Motor neuron (in vitro differentiated cells): Measurements from ENCODE around the gene ZMYND11. TPM values are rescaled to one million over a fixed set of nuclear protein-coding genes. Genes with fewer than 3 reads are reported as not detected.
"Not testable (repeated sequence)": the region's sequence is repeated elsewhere in the genome, so short reads cannot be mapped to it uniquely, and the experiment has no call there.

Experiments
- ATAC-seq, 8 experiments: fragments of 200-7000 bp; cut with Tn5 transposase; replicated peaks in 6 of 8; 2 replicates each; pipeline ENCODE4 v1.8.0; 2021; ENCODE audit warnings: mild to moderate bottlenecking in 8 of 8, moderate library complexity in 8 of 8
- H3K27ac ChIP-seq, 2 donors: fragments of 250-450 bp; sonication (Bioruptor Pico); 2 replicates each; pipeline ENCODE4 v1.9.0; 2021; ENCODE audit warnings: antibody characterized with exemption in 2 of 2, mild to moderate bottlenecking in 2 of 2, moderate library complexity in 1 of 2
- H3K4me1 ChIP-seq, 2 donors: fragments of 250-450 bp; sonication (Bioruptor Pico); replicated peaks in 1 of 2; 2 replicates each; pipeline ENCODE4 v1.6.1; 2021; ENCODE audit warnings: antibody characterized with exemption in 2 of 2, mild to moderate bottlenecking in 2 of 2, moderate library complexity in 1 of 2
- H3K4me3 ChIP-seq, 5 donors: fragments of 250-450 bp; sonication (Bioruptor Pico); 2 replicates each; pipeline ENCODE4 v1.9.0; 2021; ENCODE audit warnings: antibody characterized with exemption in 5 of 5, mild to moderate bottlenecking in 5 of 5, moderate library complexity in 4 of 5
- WGBS, 10 experiments: fragments of 450-650 bp; shearing (Covaris generic); methylation state at CpG; one replicate each; pipeline ENCODE4 v1.0.0; 2022; 5-methylcytosine and 5-hydroxymethylcytosine counted together
- in situ Hi-C, 9 experiments: fragments of 400-800 bp; cut with MboI; loops; one replicate each; pipeline ENCODE4 v1.15.0; 2021; ENCODE audit warnings: low sequenced_read_pairs in 9 of 9, low pct_unique_long_range_greater_than_20kb in 2 of 9; ENCODE audit not compliant: unreplicated experiment in 9 of 9
- total RNA-seq, 8 experiments: library from RNA; unstranded; fragments of 300-600 nt; gene quantifications; 2 replicates each; pipeline versions ENCODE4 v1.2.3 to v1.2.4, GENCODE V29; 2022

Gene ZMYND11
- total RNA-seq, 8 experiments from 2014 or later, result 24.2 to 83.8 (median 36.8) TPM

DNA sequence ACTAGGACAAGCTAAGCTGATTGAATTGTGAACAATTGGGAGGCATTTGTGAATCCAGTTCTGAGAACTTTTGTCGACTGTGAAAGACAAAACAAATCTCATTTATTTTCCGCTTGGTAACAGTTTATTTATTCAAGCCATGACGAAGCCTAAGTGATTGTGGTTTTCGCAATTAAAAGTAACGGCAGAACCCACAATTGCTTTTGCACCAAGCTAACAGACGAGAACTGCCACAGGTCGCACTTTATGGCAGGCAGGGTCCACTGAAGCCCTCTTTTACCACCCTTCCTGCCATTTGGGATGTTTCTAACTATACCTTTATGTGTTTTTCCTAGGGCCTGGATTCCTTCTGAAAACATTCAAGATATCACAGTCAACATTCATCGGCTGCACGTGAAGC lies 111.2 kb downstream of the ZMYND11 start:
- WGBS, 10 experiments, result 66 to 100% (median 94%) methylated on average over 2 to 9 of the region's 9 CpGs
- H3K4me3 ChIP-seq, result no peak overlapping the region
- in situ Hi-C loops, result no loop called here
- H3K27ac ChIP-seq, result no peak overlapping the region
- no peaks in the 10 kb centered on the region for H3K4me1 ChIP-seq
- ATAC-seq, result no peak

DNA sequence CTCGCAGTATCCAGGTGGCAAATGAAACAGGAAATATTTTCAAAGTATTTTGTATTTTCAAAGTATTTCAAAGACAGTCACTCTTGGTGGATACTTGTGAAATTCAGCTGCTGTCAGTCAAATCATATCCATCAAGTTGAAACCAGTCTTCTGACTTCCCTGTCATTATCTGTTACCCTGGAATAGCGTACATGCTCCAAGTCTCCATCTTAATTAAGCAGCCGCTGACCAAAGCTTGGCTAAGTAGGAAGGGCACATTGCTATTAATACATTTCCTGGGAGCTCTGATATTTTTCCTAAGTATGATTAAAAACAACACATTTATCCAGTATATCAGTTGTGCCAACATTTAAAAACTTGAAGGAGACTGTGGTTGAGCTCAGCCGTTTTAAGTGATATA lies 112.2 kb downstream of the ZMYND11 start:
- no peak overlapping the region for H3K27ac ChIP-seq
- in situ Hi-C loops, result no loop called here
- 60 to 100% (median 95%) methylated on average over 1 to 4 of the region's 4 CpGs; no CpG with 5 or more reads in 1 of the 10 experiments for WGBS, 10 experiments
- no peak for ATAC-seq
- H3K4me3 ChIP-seq, result no peak overlapping the region
- no peaks in the 10 kb centered on the region for H3K4me1 ChIP-seq

DNA sequence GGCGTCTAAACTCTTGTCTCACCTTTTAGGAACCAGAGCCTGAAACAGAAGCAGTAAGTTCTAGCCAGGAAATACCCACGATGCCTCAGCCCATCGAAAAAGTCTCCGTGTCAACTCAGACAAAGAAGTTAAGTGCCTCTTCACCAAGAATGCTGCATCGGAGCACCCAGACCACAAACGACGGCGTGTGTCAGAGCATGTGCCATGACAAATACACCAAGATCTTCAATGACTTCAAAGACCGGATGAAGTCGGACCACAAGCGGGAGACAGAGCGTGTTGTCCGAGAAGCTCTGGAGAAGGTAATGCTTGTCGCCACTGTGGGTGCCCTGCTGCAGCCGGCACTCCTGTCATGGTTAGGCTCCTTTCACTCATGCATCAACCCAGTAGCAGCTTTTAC lies 113.1 kb downstream of the ZMYND11 start:
- Histone ChIP-seq H3K4me1 (no peaks in the 10 kb centered on the region), H3K27ac (no peak overlapping the region), H3K4me3 (no peak overlapping the region)
- WGBS, 10 experiments, result 75 to 100% (median 94%) methylated on average over 1 to 13 of the region's 15 CpGs; no CpG with 5 or more reads in 2 of the 10 experiments
- ATAC-seq, result no peak
- in situ Hi-C loops, result no loop called here

DNA sequence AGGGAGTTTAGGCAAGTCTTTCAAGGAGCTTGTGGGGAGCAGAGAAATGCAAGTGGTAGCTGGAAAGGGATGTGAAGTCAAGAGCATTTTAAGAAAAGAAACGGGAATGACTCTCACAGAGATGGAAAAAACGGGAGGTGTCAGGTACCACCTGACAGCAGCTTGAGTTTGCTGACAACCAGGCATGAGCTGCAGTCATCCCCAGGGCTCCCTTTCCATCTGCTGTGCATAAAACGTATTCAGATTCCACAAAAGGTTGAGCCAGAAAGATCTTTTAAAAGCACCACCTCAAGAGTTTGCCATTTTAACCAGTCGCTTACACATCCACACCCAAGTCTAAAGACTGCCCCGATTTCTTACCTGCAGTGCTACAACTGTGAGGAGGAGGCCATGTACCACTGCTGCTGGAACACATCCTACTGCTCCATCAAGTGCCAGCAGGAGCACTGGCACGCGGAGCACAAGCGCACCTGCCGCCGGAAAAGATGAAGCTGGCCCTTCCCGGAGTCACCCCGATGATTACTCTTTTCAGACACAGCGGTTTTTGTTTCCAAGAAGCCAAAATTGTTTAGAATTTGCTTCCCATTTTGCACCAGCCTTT lies 116.8 kb downstream of the ZMYND11 start:
- no peak for ATAC-seq
- no peak overlapping the region for H3K27ac ChIP-seq
- H3K4me1 ChIP-seq, result no peaks in the 10 kb centered on the region
- 20 to 100% (median 93%) methylated on average over 1 to 11 of the region's 13 CpGs; no CpG with 5 or more reads in 1 of the 10 experiments for WGBS, 10 experiments
- H3K4me3 ChIP-seq, result no peak overlapping the region
- in situ Hi-C loops, result no loop called here

DNA sequence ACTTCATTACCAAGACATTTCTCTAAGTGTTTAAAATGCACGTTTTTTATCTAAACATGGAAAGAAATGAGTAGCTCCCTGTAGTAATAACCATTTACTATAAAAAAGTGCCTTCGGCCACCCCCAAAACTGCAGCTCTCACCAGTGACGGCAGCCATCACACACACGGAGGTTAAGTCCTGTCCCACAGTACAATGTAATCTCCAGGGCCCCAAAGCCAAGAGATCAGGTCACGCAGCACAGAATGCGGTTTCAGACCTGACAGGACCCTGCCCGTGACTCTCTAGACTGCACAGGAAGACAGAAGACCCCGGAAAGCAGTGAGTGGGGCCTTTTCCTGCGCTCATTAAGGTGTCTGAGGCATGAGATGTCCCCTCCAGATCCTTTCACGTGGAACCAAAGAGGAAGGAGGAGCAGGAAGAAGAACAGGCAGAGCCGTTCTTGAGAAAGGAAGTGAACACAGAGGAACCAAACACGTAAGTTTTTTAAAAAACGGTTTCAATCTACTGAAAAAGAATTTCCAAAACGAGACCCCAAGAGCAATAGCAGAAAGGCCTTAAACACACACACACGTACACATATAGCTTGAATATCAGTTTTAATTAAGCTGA lies 125.7 kb downstream of the ZMYND11 start:
- WGBS, 10 experiments, result 72 to 100% (median 85%) methylated on average over 1 to 12 of the region's 15 CpGs
- Histone ChIP-seq H3K4me1 (no peaks in the 10 kb centered on the region), H3K27ac (no peak overlapping the region), H3K4me3 (no peak overlapping the region)
- in situ Hi-C loops, result no loop called here
- ATAC-seq, result no peak

DNA sequence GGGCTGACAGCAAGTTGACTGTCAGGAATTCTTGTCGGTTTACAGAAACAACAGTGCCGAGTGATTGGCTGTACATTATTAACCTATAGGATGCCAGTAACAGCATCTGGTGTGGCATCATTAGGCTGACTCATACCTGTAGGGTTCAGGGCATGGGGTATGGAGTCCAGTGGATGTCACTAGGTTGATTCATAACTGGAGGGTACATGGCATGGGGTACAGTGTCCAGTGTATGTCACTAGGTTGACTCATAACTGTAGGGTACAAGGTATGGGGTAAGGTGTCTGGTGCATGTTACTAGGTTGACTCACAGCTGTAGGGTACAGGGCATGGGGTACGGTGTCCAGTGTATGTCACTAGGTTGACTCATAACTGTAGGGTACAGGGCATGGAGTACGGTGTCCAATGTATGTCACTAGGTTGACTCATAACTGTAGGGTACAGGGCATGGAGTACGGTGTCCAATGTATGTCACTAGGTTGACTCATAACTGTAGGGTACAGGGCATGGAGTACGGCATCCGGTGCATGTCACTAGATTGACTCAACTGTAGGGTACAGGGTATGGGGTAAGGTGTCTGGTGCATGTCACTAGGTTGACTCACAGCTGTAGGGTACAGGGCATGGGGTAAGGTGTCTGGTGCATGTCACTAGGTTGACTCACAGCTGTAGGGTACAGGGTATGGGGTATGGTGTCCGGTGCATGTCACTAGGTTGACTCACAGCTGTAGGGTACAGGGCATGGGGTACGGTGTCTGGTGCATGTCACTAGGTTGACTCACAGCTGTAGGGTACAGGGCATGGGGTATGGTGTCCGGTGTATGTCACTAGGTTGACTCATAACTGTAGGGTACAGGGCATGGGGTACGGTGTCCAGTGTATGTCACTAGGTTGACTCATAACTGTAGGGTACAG lies 129.2 kb downstream of the ZMYND11 start:
- H3K27ac ChIP-seq, H3K4me1 ChIP-seq, H3K4me3 ChIP-seq, ATAC-seq, in situ Hi-C loops: not testable (repeated sequence)
- 80 to 100% (median 100%) methylated on average over 2 of the region's 11 CpGs; no CpG with 5 or more reads in 5 of the 10 experiments for WGBS, 10 experiments

DNA sequence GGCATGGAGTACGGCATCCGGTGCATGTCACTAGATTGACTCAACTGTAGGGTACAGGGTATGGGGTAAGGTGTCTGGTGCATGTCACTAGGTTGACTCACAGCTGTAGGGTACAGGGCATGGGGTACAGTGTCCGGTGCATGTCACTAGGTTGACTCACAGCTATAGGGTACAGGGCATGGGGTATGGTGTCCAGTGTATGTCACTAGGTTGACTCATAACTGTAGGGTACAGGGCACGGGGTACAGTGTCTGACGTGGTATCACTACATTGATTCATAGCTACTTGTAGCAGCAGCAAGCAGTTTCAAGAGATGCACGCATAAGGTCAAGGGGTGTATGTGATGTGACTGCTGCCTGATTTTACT lies 129.8 kb downstream of the ZMYND11 start:
- H3K4me1 ChIP-seq, H3K27ac ChIP-seq, in situ Hi-C loops, ATAC-seq, H3K4me3 ChIP-seq: not testable (repeated sequence)
- WGBS, 10 experiments, result 80 to 100% (median 97%) methylated on average over 1 to 3 of the region's 6 CpGs; no CpG with 5 or more reads in 4 of the 10 experiments

DNA sequence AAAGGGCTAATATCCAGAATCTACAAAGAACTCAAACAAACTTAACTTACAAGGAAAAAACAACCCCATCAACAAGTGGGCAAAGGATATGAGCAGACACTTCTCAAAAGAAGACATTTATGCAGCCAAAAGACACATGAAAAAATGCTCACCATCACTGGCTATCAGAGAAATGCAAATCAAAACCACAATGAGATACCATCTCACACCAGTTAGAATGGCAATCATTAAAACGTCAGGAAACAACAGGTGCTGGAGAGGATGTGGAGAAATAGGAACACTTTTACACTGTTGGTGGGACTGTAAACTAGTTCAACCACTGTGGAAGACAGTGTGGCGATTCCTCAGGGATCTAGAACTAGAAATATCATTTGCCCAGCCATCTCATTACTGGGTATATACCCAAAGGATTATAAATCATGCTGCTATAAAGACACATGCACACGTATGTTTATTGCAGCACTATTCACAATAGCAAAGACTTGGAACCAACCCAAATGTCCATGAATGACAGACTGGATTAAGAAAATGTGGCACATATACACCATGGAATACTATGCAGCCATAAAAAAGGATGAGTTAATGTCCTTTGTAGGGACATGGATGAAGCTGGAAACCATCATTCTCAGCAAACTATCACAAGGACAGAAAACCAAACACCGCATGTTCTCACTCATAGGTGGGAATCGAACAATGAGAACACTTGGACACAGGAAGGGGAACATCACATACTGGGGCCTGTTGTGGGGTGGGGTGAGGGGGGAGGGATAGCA lies 130.7 kb downstream of the ZMYND11 start:
- H3K27ac ChIP-seq, H3K4me1 ChIP-seq, in situ Hi-C loops, H3K4me3 ChIP-seq, ATAC-seq: not testable (repeated sequence)
- WGBS, 10 experiments, result no CpG with 5 or more reads among the region's 5 CpGs

DNA sequence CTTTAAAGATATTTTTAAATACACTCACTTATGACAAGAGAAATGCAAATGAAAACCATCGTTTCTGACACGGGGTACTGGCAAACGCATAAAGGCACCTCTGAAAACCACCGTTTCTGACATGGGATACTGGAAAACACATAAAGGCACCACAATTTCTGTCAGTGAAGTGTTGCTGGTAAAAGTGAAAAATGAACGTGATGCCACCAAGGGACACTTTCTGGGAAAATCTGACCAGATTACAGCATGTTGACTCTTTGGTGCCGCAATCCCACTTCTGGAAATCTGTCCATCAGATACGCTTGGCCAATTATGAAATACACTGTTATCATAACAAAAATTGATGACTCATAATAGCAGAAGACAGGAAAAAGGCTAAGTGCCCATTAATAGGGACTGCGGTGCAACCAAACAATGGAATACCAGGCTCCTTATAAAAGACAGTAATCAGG lies 131.7 kb downstream of the ZMYND11 start:
- no peak for ATAC-seq
- no peaks in the 10 kb centered on the region for H3K4me1 ChIP-seq
- no peak overlapping the region for H3K27ac ChIP-seq
- H3K4me3 ChIP-seq, result no peak overlapping the region
- in situ Hi-C loops, result no loop called here
- 70 to 91% (median 84%) methylated on average over 2 to 8 of the region's 8 CpGs; no CpG with 5 or more reads in 2 of the 10 experiments for WGBS, 10 experiments

DNA sequence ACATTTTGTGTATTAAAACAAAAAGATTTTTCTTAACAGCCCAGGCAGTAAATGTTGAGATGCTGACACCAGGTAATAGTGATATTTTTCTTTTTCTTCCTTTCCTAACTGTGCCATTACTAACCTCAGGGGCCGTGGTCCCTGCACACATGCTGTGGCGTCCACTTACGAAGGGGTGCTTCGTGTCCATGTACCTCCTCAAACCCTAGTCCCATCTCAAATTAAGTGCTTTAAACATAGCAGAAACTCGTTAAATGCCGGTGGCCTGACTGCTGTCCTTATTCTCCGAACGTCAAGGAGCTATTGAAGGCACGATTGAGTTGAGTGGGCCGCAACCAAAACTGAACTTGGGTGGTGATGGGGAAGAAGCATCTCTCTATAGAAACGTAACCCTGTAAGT lies 132.4 kb downstream of the ZMYND11 start:
- Histone ChIP-seq H3K4me3 (no peak overlapping the region), H3K4me1 (no peaks in the 10 kb centered on the region), H3K27ac (no peak overlapping the region)
- WGBS, 10 experiments, result 67 to 100% (median 89%) methylated on average over 1 to 9 of the region's 11 CpGs
- ATAC-seq, result no peak
- in situ Hi-C loops, result no loop called here

DNA sequence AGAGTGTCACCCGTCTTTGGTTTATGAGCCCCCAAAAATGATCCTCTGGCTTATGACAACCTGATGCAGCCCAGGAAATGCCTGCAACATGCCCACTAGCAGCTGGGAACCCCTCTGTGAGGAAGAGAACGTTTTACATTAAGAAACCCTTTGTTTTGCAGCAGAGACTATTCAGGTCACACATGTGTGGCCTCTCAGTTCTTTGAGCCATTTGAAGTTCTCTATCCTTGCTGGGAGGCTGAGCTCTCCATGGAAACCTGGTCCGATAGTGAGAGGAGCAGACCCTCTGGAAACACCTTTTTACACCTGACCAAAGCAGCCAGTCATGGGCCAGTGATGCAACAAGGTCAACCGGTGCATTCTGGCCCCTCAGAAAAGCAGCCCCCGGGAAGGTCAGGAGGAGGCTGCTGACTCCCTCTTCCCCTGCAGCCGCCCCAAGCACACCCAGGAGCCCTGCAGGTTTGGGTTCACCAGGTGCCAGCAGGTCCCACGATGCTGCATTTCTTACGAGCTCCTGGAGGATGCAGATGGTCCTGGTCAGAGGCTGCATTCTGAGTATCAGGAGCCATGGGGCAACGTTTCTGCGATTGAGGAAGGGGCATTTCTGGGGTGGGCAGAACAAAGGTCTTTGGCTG lies 134.3 kb downstream of the ZMYND11 start:
- Histone ChIP-seq H3K4me3 (no peak overlapping the region), H3K4me1 (peaks cover 0 to 4% of the 10 kb centered on the region in 2 donors), H3K27ac (no peak overlapping the region)
- WGBS, 10 experiments, result 25 to 100% (median 71%) methylated on average over 1 to 5 of the region's 10 CpGs; no CpG with 5 or more reads in 4 of the 10 experiments
- no peak for ATAC-seq
- in situ Hi-C loops, result no loop called here

DNA sequence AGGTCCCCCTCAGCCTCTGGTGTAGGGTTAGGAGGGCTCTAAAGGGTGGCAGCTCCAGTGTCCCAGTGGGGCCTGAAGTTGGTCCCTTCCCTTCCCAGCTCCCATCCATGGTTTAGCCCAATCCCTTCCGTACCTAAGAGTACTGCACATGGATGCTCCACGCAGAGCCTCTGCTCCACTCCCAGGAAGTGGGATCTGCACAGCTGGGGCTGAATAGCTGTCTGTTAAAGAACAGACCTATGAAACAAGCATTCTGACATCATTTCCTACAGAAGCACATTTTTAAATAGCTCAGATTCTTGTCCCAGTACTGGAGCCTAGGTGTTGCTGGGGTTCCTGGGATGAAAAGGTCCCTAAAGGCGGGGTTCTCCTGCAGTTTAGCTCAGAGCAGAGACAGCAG lies 135.9 kb downstream of the ZMYND11 start:
- Histone ChIP-seq H3K27ac (no peak overlapping the region), H3K4me1 (peaks cover 9 to 13% of the 10 kb centered on the region in 2 donors), H3K4me3 (no peak overlapping the region)
- WGBS, 10 experiments, result 60 to 89% (median 80%) methylated on average over 1 to 2 of the region's 3 CpGs; no CpG with 5 or more reads in 6 of the 10 experiments
- ATAC-seq, result peak in 1 of 8 experiments; percentile 25
- in situ Hi-C loops, result no loop called here
